Endothelial cell of hepatic sinusoid (primary cell): ENCODE results near the gene GRAP.
"Not testable (repeated sequence)": the region's sequence is repeated elsewhere in the genome, so short reads cannot be mapped to it uniquely, and the experiment has no call there.

Experiments
- in situ Hi-C: cut with HindIII; loops from 2 replicates; pipeline ENCODE4 v1.10.0; 2017; ENCODE audit warnings: low sequenced_read_pairs

GRAP gene

GRCh38 chr17:19042369-19042768 lies 4.4 kb downstream of the GRAP start:
- in situ Hi-C loops = not testable (repeated sequence)

- in situ Hi-C loops = not testable (repeated sequence)
Observed at GRCh38 chr17:19041871-19042270, 4.9 kb downstream of the GRAP start.

- in situ Hi-C loops = not testable (repeated sequence)
Observed at GRCh38 chr17:19040350-19040749, 6.4 kb downstream of the GRAP start.

GRCh38 chr17:19038730-19039129 lies 8.0 kb downstream of the GRAP start:
- in situ Hi-C loops = not testable (repeated sequence)

- in situ Hi-C loops = not testable (repeated sequence)
Observed at GRCh38 chr17:19038007-19038406, 8.8 kb downstream of the GRAP start.

- in situ Hi-C loops = not testable (repeated sequence)
Observed at GRCh38 chr17:19037547-19037946, 9.2 kb downstream of the GRAP start.

- in situ Hi-C loops = not testable (repeated sequence)
Observed at GRCh38 chr17:19036186-19036585, 10.6 kb downstream of the GRAP start.

- in situ Hi-C loops = not testable (repeated sequence)
Observed at GRCh38 chr17:19032377-19032988, 14.3 kb downstream of the GRAP start.

- in situ Hi-C loops = not testable (repeated sequence)
Observed at GRCh38 chr17:19031729-19032128, 15.0 kb downstream of the GRAP start.

- in situ Hi-C loops = not testable (repeated sequence)
Observed at GRCh38 chr17:19030771-19031449, 15.8 kb downstream of the GRAP start.

GRCh38 chr17:19029740-19030139 lies 17.0 kb downstream of the GRAP start:
- in situ Hi-C loops = not testable (repeated sequence)

- in situ Hi-C loops = not testable (repeated sequence)
Observed at GRCh38 chr17:19028671-19029070, 18.1 kb downstream of the GRAP start.

GRCh38 chr17:19024101-19025078 lies 22.4 kb downstream of the GRAP start:
- in situ Hi-C loops = no loop called here

GRCh38 chr17:19023209-19023999 lies 23.4 kb downstream of the GRAP start:
- in situ Hi-C loops = no loop called here

- in situ Hi-C loops = no loop called here
Observed at GRCh38 chr17:19022747-19023146, 24.0 kb downstream of the GRAP start.

GRCh38 chr17:19022128-19022527 lies 24.6 kb downstream of the GRAP start:
- in situ Hi-C loops = no loop called here

GRCh38 chr17:19021622-19022083 lies 25.1 kb downstream of the GRAP start:
- in situ Hi-C loops = no loop called here

- in situ Hi-C loops = not testable (repeated sequence)
Observed at GRCh38 chr17:19021011-19021621, 25.6 kb downstream of the GRAP start.

- in situ Hi-C loops = no loop called here
Observed at GRCh38 chr17:19020016-19020415, 26.7 kb downstream of the GRAP start.
